ENCODE results near the gene MRPL50.

Gene MRPL50

DNA sequence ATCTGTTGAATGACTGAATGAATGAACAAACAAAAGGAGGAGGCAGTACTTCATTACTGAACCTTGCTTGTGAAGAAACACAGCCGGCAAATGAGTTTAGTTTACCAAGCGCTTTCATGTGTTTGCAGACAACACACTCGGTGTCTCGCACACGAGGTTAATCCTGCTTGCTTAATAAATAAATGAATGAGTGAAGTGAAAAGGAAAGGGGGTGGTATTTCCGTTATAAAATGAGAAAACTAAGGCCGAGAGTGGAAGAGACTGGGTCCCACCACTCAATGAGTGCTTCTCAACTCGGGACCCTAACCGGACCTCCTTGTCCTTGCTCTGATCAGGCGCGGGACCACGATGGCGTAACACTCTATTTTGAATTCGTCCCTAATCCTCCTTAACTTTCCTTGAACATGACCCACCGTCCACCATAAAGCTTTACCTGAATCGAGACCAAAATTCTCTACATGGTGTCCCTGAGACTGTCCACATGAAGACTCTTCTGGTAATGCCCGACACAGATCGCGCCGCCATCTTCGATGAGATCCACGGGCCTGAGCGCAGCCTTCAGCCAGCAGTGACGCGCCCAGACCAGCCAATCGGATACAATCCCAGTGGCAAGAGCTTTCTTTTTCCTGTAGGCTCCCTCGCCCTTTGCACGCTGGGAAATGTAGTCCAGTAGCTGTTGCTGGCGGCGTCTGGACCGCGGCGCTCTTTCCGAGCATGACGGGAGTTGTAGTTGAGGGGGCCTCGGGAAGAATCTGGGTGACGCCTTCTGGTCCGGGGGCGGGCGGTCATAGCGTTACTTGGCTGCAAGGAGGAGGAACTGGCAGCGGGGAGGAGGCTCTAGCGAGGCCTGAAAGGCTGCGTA, at the start of gene MRPL50, which contains the start of gene ZNF189:
Gene MRPL50, minus strand, starts transcription at position 551 of the 862 bp plus-strand sequence. Its CDS starts 26 bp downstream, at position 525.
Gene ZNF189, plus strand, starts transcription at position 784 of the 862 bp plus-strand sequence. CDS start 306 bp downstream, outside the sequence.
- in situ Hi-C loops (cut with MboI; ENCODE audit: low sequenced_read_pairs, unreplicated experiment) = no loop called here
- TF ChIP-seq, protein P1, sequence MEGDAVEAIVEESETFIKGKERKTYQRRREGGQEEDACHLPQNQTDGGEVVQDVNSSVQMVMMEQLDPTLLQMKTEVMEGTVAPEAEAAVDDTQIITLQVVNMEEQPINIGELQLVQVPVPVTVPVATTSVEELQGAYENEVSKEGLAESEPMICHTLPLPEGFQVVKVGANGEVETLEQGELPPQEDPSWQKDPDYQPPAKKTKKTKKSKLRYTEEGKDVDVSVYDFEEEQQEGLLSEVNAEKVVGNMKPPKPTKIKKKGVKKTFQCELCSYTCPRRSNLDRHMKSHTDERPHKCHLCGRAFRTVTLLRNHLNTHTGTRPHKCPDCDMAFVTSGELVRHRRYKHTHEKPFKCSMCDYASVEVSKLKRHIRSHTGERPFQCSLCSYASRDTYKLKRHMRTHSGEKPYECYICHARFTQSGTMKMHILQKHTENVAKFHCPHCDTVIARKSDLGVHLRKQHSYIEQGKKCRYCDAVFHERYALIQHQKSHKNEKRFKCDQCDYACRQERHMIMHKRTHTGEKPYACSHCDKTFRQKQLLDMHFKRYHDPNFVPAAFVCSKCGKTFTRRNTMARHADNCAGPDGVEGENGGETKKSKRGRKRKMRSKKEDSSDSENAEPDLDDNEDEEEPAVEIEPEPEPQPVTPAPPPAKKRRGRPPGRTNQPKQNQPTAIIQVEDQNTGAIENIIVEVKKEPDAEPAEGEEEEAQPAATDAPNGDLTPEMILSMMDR (IDR thresholded peaks at IDR 0.05; ENCODE audit: borderline replicate concordance, control extremely low read depth, extremely low read depth, insufficient read depth, missing control alignments) = no peak
- peak; percentile 92 for DNase-seq (ENCODE audit: low spot score)

DNA sequence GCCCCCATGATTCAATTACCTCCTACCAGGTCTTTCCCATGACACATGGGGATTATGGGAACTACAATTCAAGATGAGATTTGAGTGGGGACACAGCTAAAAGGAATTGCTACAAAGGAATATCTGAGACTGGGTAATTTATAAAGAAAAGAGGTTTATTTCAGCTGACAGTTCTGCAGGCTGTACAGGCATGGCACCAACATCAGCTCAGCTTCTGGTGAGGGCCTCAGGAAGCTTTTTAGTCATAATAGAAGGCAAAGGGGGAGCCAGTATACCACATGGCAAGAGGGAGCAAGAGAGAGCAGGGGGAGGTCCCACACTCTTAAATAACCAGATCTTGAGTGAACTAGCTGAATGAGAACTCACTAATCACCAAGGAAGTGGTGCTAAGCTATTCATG, 48.3 kb upstream of the MRPL50 start:
- in situ Hi-C loops (cut with MboI; ENCODE audit: low sequenced_read_pairs, unreplicated experiment) = no loop called here
- TF ChIP-seq, protein P1 (IDR thresholded peaks at IDR 0.05; ENCODE audit: borderline replicate concordance, control extremely low read depth, extremely low read depth, insufficient read depth, missing control alignments) = no peak
- DNase-seq (ENCODE audit: low spot score) = no peak

DNA sequence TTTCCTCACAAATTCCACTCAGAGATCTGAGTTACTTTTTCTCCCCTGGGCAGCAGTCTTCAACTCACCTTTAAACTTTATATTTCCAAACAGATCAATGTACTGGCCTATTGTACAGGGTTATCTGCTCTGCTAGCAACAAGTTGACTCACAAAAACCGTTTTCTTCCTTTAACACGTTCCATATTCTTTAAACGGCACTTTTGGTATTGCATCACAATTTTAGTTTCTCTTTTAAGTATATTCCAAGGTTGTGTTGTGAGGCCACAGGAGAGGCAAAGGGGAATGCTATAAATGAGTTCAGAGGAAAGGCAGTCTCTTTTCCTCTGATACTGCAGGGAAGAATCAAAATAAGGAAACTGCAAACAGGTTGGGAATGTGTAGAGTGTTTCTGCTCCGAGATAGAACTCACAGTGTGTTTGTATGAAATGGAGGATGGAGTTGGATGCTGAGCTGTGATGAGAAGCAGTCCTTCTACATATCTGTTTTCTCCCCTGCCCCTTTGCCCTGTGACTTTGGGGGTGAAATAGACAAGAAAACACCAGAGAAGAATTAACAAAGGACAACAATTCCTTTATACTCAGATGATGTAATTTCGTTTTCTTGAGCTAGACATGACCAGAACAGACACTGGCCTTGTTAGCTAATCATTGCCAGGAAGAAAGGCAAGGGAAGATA, 47.1 kb upstream of the MRPL50 start:
- TF ChIP-seq, protein P1 (IDR thresholded peaks at IDR 0.05; ENCODE audit: borderline replicate concordance, control extremely low read depth, extremely low read depth, insufficient read depth, missing control alignments) = no peak
- no peak for DNase-seq (ENCODE audit: low spot score)
- in situ Hi-C loops (cut with MboI; ENCODE audit: low sequenced_read_pairs, unreplicated experiment) = no loop called here

DNA sequence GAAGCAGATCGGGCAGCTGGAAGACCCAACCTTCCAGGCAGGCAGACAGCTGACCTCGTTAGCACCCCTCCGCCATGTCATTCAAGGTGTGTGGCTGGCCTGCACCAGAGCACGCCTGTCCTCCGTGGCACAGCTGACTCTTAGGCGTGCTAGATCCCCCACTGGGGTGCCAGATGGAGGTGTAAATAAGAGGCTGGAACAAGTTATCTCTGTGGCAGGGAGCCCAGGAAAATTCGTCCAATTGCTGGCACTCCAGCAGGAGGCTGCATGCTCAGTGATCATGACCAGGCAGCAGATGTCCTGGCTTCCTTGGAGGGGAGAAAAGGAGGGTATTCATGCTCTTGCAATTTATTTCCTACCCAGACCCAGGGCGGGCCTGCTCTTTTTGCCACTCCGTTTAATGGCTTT, 45.0 kb upstream of the MRPL50 start:
- TF ChIP-seq, protein P1 (IDR thresholded peaks at IDR 0.05; ENCODE audit: borderline replicate concordance, control extremely low read depth, extremely low read depth, insufficient read depth, missing control alignments) = no peak
- DNase-seq (ENCODE audit: low spot score) = no peak
- in situ Hi-C loops (cut with MboI; ENCODE audit: low sequenced_read_pairs, unreplicated experiment) = no loop called here

DNA sequence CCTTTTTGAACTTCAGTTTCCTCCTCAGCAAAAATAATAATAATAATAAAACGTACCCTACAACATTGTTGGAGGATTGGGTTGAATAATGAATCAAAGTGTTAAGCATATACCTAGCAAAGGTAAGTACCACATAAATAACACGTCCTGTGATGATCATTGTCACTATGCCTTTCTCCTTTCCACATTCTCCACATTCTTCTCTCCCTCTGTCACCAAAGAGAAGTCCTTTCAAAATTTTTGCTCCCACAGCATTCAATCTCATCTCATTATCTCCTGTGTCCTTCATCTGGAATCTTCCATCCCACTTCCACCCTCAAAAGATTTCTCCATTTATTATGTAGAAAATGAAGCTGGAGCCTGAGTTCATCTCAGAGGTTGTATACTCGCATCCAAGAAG, 44.3 kb upstream of the MRPL50 start:
- DNase-seq (ENCODE audit: low spot score) = no peak
- in situ Hi-C loops (cut with MboI; ENCODE audit: low sequenced_read_pairs, unreplicated experiment) = no loop called here
- TF ChIP-seq, protein P1 (IDR thresholded peaks at IDR 0.05; ENCODE audit: borderline replicate concordance, control extremely low read depth, extremely low read depth, insufficient read depth, missing control alignments) = no peak

DNA sequence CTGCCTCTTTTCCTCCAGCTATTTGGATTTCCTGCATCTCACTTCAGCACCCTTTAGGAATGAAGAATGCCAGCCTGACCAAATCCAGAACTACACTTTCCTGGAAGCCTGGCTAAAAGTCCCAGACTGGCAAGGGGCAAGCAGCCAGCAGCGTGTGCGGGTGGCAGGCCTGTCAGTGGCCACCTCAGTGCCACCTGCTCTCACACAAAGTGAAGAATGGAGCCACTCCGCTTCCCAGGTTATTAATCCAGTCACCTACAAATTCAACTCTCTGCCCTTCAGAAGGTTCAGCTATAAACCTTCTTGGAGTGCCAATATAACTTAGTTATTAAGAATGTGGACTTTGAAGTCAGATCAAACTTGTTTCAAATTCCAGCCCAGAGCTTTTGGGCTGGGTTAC, 43.9 kb upstream of the MRPL50 start:
- in situ Hi-C loops (cut with MboI; ENCODE audit: low sequenced_read_pairs, unreplicated experiment) = no loop called here
- TF ChIP-seq, protein P1 (IDR thresholded peaks at IDR 0.05; ENCODE audit: borderline replicate concordance, control extremely low read depth, extremely low read depth, insufficient read depth, missing control alignments) = no peak
- no peak for DNase-seq (ENCODE audit: low spot score)
